Suprapubic skin (tissue), 4 donors: ENCODE data around the gene SDHC. TPM values are rescaled to one million over a fixed set of nuclear protein-coding genes. Genes with fewer than 3 reads are reported as not detected.
"Not testable (repeated sequence)": the region's sequence is repeated elsewhere in the genome, so short reads cannot be mapped to it uniquely, and the experiment has no call there.

Source experiments
- DNase-seq, 2 donors: peaks; one replicate each; pipeline ENCODE4 v3.0.0-alpha.2; 2019; ENCODE audit warnings: low spot score in 2 of 2
- H3K27ac ChIP-seq: fragments of 200-600 bp; sonication (generic); one replicate; pipeline ENCODE4 v1.5.1; 2019
- H3K27me3 ChIP-seq: fragments of 200-600 bp; sonication (generic); one replicate; pipeline ENCODE4 v1.5.1; 2019
- H3K36me3 ChIP-seq: fragments of 200-600 bp; sonication (generic); one replicate; pipeline ENCODE4 v1.5.1; 2019
- H3K4me1 ChIP-seq: fragments of 200-600 bp; sonication (generic); one replicate; pipeline ENCODE4 v1.5.1; 2019
- H3K4me3 ChIP-seq: fragments of 200-600 bp; sonication (generic); one replicate; pipeline ENCODE4 v1.5.1; 2019; ENCODE audit warnings: mild to moderate bottlenecking
- H3K9me3 ChIP-seq: fragments of 200-600 bp; sonication (generic); one replicate; pipeline ENCODE4 v1.5.1; 2019
- EP300 ChIP-seq: sonication (generic); formaldehyde crosslinking; IDR thresholded peaks from one replicate; pipeline ENCODE4 v1.6.1; 2017; ENCODE audit warnings: antibody characterized with exemption
- POLR2A ChIP-seq, 2 donors: fragments of 450-650 bp; IDR thresholded peaks; one replicate each; pipeline ENCODE4 v1.6.1; 2017; ENCODE audit warnings: antibody characterized with exemption in 2 of 2, mild to moderate bottlenecking in 2 of 2, moderate library complexity in 2 of 2
- POLR2AphosphoS5 ChIP-seq, 3 donors: sonication (generic); formaldehyde crosslinking; IDR thresholded peaks; one replicate each; pipeline ENCODE4 v1.6.1; 2017; ENCODE audit warnings: antibody characterized with exemption in 3 of 3
- WGBS: methylation state at CpG from one replicate; pipeline ENCODE4 v1.1.5; 2018; 5-methylcytosine and 5-hydroxymethylcytosine counted together
- total RNA-seq, 4 donors: library from RNA; depleted of rRNA; stranded (reverse); fragments of >200 nt; gene quantifications; one replicate each; pipeline ENCODE4 v1.1.0, GENCODE V29; 2016
- TF ChIP-seq, protein P1 (sequence below), 2 donors: fragments of 200-600 bp in 1 of 2; fragments of 450-650 bp in 1 of 2; sonication (generic) in 1 of 2; IDR thresholded peaks; one replicate each; pipeline ENCODE4 v1.5.1; 2016 to 2019; ENCODE audit warnings: antibody characterized with exemption in 2 of 2, mild to moderate bottlenecking in 1 of 2, moderate library complexity in 1 of 2

The SDHC gene
- total RNA-seq, 4 donors from 2014 or later = 45.0 to 84.6 (median 60.7) TPM

DNA sequence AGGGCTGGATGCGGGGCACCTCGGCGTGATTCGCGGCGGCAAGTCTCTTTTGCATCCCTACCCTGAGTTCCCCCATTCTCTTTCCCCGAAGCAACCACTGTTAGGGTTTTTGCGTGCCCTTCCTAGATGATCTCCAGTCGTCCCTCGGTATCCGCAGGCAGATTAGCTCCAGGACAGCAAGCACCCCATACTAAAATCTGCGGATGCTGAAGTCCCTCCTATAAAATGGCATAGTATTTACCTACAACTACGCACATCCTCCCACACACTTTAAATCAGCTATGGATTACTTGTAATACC is 76.3 kb downstream of the SDHC start:
- peaks cover 15% of the 10 kb centered on the region for H3K4me1 ChIP-seq
- 3% methylated on average over 13 of the region's 13 CpGs for WGBS
- H3K27me3 ChIP-seq = no peaks in the 10 kb centered on the region
- H3K4me3 ChIP-seq = peak overlapping the region; percentile 65
- no peaks in the 10 kb centered on the region for H3K36me3 ChIP-seq
- TF ChIP-seq EP300 (no peak), POLR2A (IDR thresholded peaks at IDR 0.05) (no peak), POLR2AphosphoS5 (IDR thresholded peaks at IDR 0.05) (no peak)
- TF ChIP-seq, protein P1, sequence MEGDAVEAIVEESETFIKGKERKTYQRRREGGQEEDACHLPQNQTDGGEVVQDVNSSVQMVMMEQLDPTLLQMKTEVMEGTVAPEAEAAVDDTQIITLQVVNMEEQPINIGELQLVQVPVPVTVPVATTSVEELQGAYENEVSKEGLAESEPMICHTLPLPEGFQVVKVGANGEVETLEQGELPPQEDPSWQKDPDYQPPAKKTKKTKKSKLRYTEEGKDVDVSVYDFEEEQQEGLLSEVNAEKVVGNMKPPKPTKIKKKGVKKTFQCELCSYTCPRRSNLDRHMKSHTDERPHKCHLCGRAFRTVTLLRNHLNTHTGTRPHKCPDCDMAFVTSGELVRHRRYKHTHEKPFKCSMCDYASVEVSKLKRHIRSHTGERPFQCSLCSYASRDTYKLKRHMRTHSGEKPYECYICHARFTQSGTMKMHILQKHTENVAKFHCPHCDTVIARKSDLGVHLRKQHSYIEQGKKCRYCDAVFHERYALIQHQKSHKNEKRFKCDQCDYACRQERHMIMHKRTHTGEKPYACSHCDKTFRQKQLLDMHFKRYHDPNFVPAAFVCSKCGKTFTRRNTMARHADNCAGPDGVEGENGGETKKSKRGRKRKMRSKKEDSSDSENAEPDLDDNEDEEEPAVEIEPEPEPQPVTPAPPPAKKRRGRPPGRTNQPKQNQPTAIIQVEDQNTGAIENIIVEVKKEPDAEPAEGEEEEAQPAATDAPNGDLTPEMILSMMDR (IDR thresholded peaks at IDR 0.05) = no peak
- H3K27ac ChIP-seq = peak overlapping the region; percentile 67
- no peak for DNase-seq
- H3K9me3 ChIP-seq = no peaks in the 10 kb centered on the region

DNA sequence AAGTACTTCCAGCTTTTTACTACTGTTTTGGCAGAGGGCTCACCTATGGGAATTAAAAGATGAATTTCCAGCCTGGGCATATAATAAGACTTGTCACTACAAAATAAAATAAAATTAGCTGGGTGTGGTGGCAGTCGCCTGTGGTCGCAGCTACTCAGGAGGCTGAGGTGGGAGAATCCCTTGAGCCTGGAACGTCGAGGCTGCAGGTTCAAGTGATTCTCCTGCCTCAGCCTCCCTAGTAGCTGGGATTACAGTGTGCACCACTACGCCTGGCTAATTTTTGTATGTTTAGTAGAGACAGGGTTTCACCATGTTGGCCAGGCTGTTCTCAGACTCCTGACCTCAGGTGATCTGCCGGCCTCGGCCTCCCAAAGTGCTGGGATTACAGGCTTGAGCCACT is 77.0 kb downstream of the SDHC start:
- WGBS = 79% methylated on average over 7 of the region's 7 CpGs
- DNase-seq, H3K9me3 ChIP-seq, H3K4me3 ChIP-seq, H3K36me3 ChIP-seq, H3K27ac ChIP-seq, H3K27me3 ChIP-seq: not testable (repeated sequence)
- H3K4me1 ChIP-seq = peaks cover 15% of the 10 kb centered on the region

DNA sequence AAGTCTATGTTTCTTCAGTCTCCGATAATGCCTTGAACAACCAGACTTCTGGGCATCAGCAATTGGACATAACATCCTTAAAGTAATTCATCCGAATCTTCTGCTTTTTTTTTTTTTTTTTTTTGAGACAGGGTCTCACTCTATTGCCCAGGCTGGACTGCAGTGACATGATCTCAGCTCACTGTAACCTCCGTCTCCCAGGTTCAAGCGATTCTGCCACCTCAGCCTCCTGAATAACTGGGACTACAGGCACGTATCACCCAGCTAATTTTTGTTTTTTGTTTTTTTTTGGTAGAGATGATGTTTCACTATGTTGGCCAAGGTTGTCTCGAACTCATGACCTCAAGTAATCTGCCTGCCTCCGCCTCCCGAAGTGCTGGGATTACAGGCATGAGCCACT is 77.4 kb downstream of the SDHC start:
- no peak for DNase-seq
- Histone ChIP-seq H3K27me3 (no peaks in the 10 kb centered on the region), H3K36me3 (no peaks in the 10 kb centered on the region), H3K27ac (no peak overlapping the region), H3K9me3 (no peaks in the 10 kb centered on the region), H3K4me3 (no peak overlapping the region), H3K4me1 (peaks cover 15% of the 10 kb centered on the region)
- 91% methylated on average over 8 of the region's 8 CpGs for WGBS
- TF ChIP-seq POLR2AphosphoS5 (IDR thresholded peaks at IDR 0.05) (no peak), EP300 (no peak)
- TF ChIP-seq, protein P1 (IDR thresholded peaks at IDR 0.05) = no peak

DNA sequence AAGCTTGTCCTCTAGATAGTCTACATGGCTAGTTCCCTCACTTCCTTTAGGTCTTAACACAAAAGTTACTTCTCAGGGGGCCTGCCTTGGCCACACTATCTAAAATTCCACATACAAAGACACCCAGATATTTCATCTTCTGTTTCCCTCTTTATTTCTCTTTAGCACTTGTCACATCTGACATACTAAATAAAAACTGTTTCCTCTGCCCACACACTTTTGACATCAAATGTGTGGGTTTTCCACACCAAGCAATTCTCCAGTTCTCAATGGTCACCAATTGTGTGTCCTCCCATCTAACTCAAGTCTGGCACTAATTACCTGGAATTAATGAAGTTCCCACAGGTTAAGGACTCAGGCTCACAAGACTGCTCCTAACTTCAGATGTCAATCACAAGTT is 79.0 kb downstream of the SDHC start:
- H3K4me1 ChIP-seq = peaks cover 15% of the 10 kb centered on the region
- DNase-seq = no peak
- H3K9me3 ChIP-seq = no peaks in the 10 kb centered on the region
- H3K27ac ChIP-seq = no peak overlapping the region
- no peak overlapping the region for H3K4me3 ChIP-seq
- no peaks in the 10 kb centered on the region for H3K27me3 ChIP-seq
- no peaks in the 10 kb centered on the region for H3K36me3 ChIP-seq
- TF ChIP-seq, protein P1 (IDR thresholded peaks at IDR 0.05) = no peak
- TF ChIP-seq POLR2A (IDR thresholded peaks at IDR 0.05) (no peak), EP300 (no peak), POLR2AphosphoS5 (IDR thresholded peaks at IDR 0.05) (no peak)

DNA sequence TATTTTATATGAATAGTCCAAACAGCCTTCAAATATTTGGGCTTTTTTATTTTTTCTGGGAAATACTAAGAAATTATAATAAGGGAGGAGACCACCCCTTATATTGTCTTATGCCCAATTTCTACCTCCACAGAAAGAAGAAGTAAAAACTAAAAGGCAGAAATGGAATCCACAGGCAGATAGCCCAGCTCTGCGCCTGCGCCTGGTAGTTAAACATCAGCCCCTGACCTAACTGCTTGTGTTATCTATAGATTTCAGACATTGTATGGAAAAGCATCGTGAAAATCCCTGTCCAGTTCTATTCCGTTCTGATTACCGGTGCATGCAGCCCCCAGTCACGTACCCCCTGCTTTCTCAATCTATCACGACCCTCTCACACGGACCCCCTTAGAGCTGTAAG is 82.9 kb downstream of the SDHC start:
- not testable (repeated sequence) for H3K27me3 ChIP-seq, H3K4me3 ChIP-seq, DNase-seq, H3K9me3 ChIP-seq, H3K27ac ChIP-seq, H3K36me3 ChIP-seq
- peaks cover 11% of the 10 kb centered on the region for H3K4me1 ChIP-seq
- WGBS = 95% methylated on average over 8 of the region's 8 CpGs

DNA sequence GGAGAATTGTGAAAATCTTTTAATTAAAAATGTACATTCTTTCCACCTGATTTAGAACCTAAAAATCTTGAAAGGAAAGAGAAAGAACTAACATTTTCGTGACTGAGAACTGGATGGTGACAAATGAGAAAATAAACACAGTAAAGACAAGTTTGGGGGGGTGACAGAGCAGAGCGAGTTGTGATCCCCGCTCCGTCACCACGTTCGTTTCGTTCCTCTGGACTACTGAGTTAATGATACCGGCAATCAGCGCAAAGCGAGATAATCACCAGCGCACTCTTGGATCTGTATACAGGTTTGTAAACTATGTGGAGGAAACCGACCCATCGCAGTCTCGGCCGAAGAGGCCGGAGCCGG is 84.7 kb downstream of the SDHC start:
- no peak for DNase-seq
- Histone ChIP-seq H3K4me1 (peaks cover 11% of the 10 kb centered on the region), H3K27ac (peak overlapping the region; percentile 99), H3K4me3 (peak overlapping the region; percentile 85), H3K27me3 (no peaks in the 10 kb centered on the region), H3K9me3 (no peaks in the 10 kb centered on the region), H3K36me3 (no peaks in the 10 kb centered on the region)
- 4% methylated on average over 17 of the region's 17 CpGs for WGBS
- no peak for TF ChIP-seq POLR2A (IDR thresholded peaks at IDR 0.05)
- TF ChIP-seq EP300 = no peak
- no peak for TF ChIP-seq POLR2AphosphoS5 (IDR thresholded peaks at IDR 0.05)
- TF ChIP-seq, protein P1 (IDR thresholded peaks at IDR 0.05) = no peak
